Astrocyte of the cerebellum (primary cell): ENCODE data around the gene GBGT1.

Source experiments
- DNase-seq: peaks from one replicate; pipeline ENCODE4 v3.0.0-alpha.2; 2011; ENCODE audit warnings: low read depth
- H3K4me3 ChIP-seq: 2 replicates; pipeline ENCODE4 v1.5.1; 2011; ENCODE audit warnings: mild to moderate bottlenecking, low read depth, low read length, moderate library complexity
- in situ Hi-C: cut with HindIII; loops from 2 replicates; pipeline ENCODE4 v1.10.0; 2017; ENCODE audit warnings: low sequenced_read_pairs
- TF ChIP-seq, protein P1 (sequence below): IDR thresholded peaks from 2 replicates; pipeline ENCODE4 v1.5.1; 2012; ENCODE audit warnings: low read length, low read depth, moderate library complexity, mild to moderate bottlenecking; ENCODE audit errors: missing control alignments

GBGT1 gene

DNA sequence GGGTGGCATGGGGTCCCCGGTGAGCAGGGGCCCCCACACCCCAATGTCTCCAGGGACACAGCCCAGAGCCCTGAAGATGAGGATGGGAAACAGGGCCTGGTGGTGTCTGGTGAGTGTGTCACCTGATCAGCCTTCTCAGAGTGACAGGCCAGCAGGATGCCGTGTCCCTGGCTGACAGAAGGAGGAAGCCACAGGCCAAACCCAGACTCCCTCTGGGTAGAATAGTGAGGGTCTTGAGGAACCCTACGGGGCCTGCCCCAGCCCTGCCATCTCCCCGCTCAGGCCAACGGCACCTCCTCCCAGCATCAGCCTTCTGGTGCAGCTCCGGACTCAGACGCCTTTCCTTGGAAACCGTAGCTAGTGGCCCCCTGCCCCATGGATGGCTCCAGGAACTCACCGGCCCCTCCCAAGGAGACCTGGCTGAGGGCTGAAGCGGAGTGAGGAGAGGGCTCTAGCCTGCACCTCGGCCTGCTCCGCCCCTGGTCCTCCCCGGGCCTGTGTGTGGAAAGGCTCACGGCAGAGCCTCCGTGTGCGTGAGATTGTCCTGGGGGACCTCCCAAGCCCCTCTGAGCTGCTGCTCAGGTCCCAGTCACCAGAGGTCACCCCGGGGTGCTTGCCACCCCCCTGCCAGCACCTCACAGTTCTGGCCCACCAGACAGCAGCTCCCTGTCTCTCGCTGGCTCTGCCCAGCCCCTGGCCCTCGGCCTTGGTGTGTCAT is 48.7 kb downstream of the GBGT1 start:
- no peak for DNase-seq
- in situ Hi-C loops, result loop anchor here (5.0 kb wide), 1 partner anchor 67 kb away; no protein-coding TSS in a partner anchor
- TF ChIP-seq, protein P1, sequence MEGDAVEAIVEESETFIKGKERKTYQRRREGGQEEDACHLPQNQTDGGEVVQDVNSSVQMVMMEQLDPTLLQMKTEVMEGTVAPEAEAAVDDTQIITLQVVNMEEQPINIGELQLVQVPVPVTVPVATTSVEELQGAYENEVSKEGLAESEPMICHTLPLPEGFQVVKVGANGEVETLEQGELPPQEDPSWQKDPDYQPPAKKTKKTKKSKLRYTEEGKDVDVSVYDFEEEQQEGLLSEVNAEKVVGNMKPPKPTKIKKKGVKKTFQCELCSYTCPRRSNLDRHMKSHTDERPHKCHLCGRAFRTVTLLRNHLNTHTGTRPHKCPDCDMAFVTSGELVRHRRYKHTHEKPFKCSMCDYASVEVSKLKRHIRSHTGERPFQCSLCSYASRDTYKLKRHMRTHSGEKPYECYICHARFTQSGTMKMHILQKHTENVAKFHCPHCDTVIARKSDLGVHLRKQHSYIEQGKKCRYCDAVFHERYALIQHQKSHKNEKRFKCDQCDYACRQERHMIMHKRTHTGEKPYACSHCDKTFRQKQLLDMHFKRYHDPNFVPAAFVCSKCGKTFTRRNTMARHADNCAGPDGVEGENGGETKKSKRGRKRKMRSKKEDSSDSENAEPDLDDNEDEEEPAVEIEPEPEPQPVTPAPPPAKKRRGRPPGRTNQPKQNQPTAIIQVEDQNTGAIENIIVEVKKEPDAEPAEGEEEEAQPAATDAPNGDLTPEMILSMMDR, result no peak

DNA sequence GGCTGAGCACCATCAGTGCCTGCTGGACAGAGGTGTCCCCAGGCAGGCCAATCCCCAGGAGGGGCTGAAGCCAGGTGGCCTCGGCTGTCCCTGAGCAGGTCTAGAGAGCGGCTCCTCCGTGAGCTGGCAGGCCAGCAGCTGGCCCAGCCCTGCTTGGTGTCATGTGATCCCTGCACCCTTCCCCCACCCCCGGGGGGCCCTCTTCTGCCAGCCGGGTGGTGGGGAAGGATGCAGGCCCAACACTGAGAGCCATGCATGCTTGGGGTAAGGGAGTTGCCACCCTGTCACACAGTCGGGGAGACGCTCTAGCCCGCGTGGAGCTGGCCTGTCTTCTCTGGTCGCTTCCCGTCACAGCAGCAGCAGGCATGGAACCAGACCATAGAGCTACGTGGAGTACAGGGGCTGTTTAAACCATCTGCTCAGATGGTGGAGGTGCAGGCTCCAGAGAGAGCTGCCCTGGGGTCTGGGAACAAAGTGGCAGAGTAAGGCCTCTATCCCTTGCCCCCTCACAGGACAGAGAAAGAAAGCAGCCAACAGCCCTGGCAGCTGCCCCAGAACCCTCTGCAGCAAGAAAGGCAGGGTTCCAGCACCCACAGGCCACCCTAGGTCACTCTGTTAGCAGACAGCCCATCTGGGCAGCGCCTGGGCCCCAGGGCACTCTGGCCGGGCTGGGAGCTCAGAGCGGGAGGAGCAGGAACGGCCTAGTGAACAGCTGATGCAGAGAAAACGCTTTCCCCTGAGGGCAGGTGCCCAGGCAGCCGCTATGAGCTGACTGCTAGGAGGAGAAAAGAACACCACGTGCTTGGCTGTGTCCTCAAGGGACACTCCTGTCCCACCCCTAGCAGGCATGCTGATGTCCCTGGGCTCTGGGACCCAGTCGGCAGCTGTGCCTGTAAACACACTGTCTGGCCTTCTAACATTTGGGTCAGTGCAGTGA is 49.5 kb downstream of the GBGT1 start:
- no peak overlapping the region for H3K4me3 ChIP-seq
- no peak for DNase-seq

More for the DNA sequence above, 48.7 kb downstream of the GBGT1 start:
- no peak overlapping the region for H3K4me3 ChIP-seq

DNA sequence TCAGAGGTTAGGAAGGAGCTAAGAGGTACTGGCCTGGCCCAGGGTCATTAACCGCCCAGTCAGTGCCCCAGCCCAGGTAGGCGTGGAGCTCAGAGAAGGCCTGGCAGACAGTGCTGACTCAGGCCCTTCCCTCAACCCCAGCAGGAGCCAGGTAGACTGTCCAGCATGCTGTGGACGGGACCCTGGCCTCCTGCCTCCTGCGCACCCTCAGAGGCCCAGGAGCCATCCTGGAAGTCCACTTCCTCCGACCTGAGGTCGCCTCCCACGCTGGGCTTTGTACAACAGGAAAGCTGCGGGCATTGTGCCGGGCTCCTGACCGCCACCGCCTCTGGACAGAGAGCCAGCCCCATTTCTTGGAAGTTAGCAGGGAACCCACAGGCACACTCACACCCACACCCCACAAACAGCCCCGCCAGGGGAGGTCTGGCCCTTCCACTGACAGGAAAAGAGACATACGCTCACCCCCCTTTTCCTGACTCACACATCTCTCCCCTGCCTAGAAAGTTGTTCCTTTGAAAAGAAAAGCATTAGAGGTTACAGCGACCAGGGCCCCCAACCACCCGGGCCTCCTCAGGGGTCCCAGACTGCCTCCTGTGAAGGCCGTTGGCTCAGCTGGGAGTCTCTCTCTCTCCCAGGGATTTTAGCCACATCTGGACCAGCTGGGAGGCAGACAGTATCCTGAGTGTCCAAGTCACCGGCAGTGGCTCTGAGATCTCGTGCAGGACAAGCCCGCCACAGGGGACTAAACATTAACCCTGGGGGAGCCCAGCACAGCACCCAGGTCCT is 50.4 kb downstream of the GBGT1 start:
- DNase-seq, result peak; percentile 49
- no peak overlapping the region for H3K4me3 ChIP-seq
- in situ Hi-C loops, result no loop called here
- TF ChIP-seq, protein P1, result no peak

More for the DNA sequence above, 49.5 kb downstream of the GBGT1 start:
- TF ChIP-seq, protein P1, result no peak
- in situ Hi-C loops, result no loop called here

DNA sequence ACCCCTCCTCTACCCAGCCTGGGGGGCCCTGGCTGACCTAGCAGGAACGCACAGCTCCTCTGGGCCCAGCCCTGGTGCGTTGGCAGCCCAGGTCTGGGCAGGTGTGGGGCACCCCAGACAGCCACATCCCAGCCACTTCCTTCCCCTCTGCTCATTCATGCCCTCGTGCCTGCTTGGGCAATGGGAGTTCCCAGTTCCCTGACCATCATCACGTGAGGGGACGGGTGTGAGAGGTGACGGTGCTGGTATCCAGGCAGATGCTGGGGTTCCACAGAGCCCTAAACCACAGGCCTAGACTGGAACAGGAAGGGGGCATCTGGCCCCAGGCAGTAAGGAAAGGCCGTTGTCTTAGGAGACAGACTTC is 51.1 kb downstream of the GBGT1 start:
- DNase-seq, result no peak

DNA sequence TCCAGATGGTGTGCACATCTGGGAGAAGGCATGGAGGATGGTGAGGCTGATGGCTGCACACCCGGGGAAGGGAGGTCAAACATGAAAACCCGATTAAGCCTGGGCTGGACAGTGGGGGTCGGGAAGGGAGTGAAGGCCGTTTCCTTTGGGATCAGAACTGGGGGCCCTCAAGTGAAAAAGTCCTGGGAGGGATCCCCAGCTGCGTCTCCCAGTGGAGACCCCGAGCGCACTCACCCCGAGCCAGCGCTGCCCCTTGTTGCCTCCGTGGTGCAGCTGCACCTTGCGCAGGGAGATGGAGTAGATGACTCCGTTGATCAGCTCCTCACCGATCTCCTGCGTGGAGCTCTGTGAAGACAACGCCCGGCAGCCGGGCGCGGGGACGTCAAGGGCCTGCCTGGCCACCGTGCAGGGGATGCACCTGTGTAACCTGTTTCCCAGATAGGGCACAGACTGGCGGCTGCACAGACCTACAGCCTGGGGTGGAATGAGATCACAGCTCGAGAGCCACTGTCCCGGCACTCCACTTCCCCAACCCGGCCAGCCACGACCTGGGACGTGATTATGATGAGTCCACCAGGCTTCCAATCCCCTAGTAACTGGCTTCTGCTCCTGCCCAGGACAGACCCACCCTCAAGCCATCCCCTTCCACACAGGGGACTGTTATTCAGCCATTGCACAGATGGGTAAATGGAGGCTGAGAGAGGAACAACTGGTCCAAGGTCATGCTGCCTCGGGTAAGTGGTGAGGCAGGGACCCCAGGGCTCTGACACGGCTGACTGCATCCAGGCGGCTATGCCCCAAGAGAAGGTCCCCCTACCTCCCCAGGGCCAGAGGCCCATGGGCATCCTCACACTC is 51.7 kb downstream of the GBGT1 start:
- DNase-seq, result no peak
- in situ Hi-C loops, result no loop called here
- TF ChIP-seq, protein P1, result no peak

More for the DNA sequence above, 51.1 kb downstream of the GBGT1 start:
- TF ChIP-seq, protein P1, result no peak
- in situ Hi-C loops, result no loop called here
- no peak overlapping the region for H3K4me3 ChIP-seq

More for the DNA sequence above, 51.7 kb downstream of the GBGT1 start:
- no peak overlapping the region for H3K4me3 ChIP-seq
